K562 (cell line): ENCODE results near the gene TSPAN14. TPM values are rescaled to one million over a fixed set of nuclear protein-coding genes. Genes with fewer than 3 reads are reported as not detected.

Experiments used
- CTCF ChIP-seq, 3 experiments: IDR thresholded peaks in 2 of 3; conservative IDR thresholded peaks in 1 of 3; 2 replicates each; pipeline ENCODE4 v1.5.1; 2011 to 2012; ENCODE audit warnings: low read length in 3 of 3, mild to moderate bottlenecking in 3 of 3, control low read depth in 2 of 3, improper control_type of control experiment in 1 of 3, inconsistent platforms in 1 of 3, low read depth in 1 of 3, mixed read lengths in 1 of 3, moderate library complexity in 1 of 3; ENCODE audit not compliant: insufficient read depth in 2 of 3
- GTF2A2 ChIP-seq: IDR thresholded peaks from 2 replicates; pipeline ENCODE4 v1.6.1; 2016; ENCODE audit warnings: mild to moderate bottlenecking, missing genetic modification characterization, missing compliant biosample characterization
- GTF2F1 ChIP-seq: IDR thresholded peaks from 2 replicates; pipeline ENCODE4 v1.6.1; 2011; ENCODE audit warnings: low read depth, low read length, improper control_type of control experiment
- NFYB ChIP-seq: IDR thresholded peaks from 2 replicates; pipeline ENCODE4 v1.6.1; 2011; ENCODE audit warnings: mild to moderate bottlenecking, moderate library complexity; ENCODE audit not compliant: insufficient read length; ENCODE audit errors: extremely low read depth
- PCBP1 ChIP-seq: fragments of 200-400 bp; formaldehyde crosslinking; IDR thresholded peaks from 2 replicates; pipeline ENCODE4 v1.6.1; 2018; ENCODE audit warnings: mild to moderate bottlenecking, low read depth, low read length; ENCODE audit not compliant: poor library complexity, severe bottlenecking
- POLR2AphosphoS5 ChIP-seq: IDR thresholded peaks from 2 replicates; pipeline ENCODE4 v1.6.1; 2011; ENCODE audit warnings: mild to moderate bottlenecking, low read depth, low read length, moderate library complexity; ENCODE audit not compliant: control insufficient read depth, insufficient read depth
- SLC30A9 ChIP-seq: fragments of 250-450 bp; sonication (Bioruptor Pico); IDR thresholded peaks from 2 replicates; pipeline ENCODE4 v1.8.0; 2022; ENCODE audit warnings: mild to moderate bottlenecking, moderate library complexity
- SMAD4 ChIP-seq: fragments of 250-450 bp; sonication (Bioruptor Pico); conservative IDR thresholded peaks from 2 replicates; pipeline ENCODE4 v1.8.0; 2021; ENCODE audit warnings: inconsistent platforms, mild to moderate bottlenecking, moderate library complexity
- SRSF7 ChIP-seq: fragments of 200-400 bp; formaldehyde crosslinking; optimal IDR thresholded peaks from 2 replicates; pipeline ENCODE3; 2017; ENCODE audit warnings: mild to moderate bottlenecking, low read depth, low read length
- TCF3 ChIP-seq: sonication (generic); formaldehyde crosslinking; IDR thresholded peaks from 2 replicates; pipeline ENCODE4 v1.4.0; 2020; ENCODE audit warnings: mild to moderate bottlenecking, missing genetic modification reagents
- TCF7L2 ChIP-seq: fragments of 150-350 bp; IDR thresholded peaks from 2 replicates; pipeline ENCODE4 v1.6.1; 2016; ENCODE audit warnings: low read depth, mild to moderate bottlenecking, low read length, moderate library complexity
- TGIF2 ChIP-seq: sonication (generic); formaldehyde crosslinking; IDR thresholded peaks from 2 replicates; pipeline ENCODE4 v1.8.1; 2022; ENCODE audit warnings: mild to moderate bottlenecking, missing genetic modification reagents, moderate library complexity
- THRA ChIP-seq: fragments of 450-650 bp; IDR thresholded peaks from 2 replicates; pipeline ENCODE4 v1.6.1; 2017; ENCODE audit warnings: mild to moderate bottlenecking, moderate library complexity
- XRCC5 ChIP-seq: fragments of 200-400 bp; formaldehyde crosslinking; IDR thresholded peaks from 2 replicates; pipeline ENCODE4 v1.6.1; 2017; ENCODE audit warnings: low read depth, mild to moderate bottlenecking, low read length
- ZBTB8A ChIP-seq: fragments of 450-650 bp; IDR thresholded peaks from 2 replicates; pipeline ENCODE4 v1.6.1; 2018; ENCODE audit warnings: mild to moderate bottlenecking, moderate library complexity; ENCODE audit not compliant: partially characterized antibody
- ZNF551 ChIP-seq: fragments of 250-450 bp; sonication (Bioruptor Pico); IDR thresholded peaks from 2 replicates; pipeline ENCODE4 v1.5.0; 2021; ENCODE audit warnings: mild to moderate bottlenecking, moderate library complexity
- polyA plus RNA-seq, 8 experiments: library from polyadenylated mRNA; depleted of rRNA in 4 of 8; stranded (reverse) in 5 of 8; unstranded in 3 of 8; fragments of >200 nt; fragmentation: Nextera tagmentation in 2 of 8; fragmentation: Illumina TruSeq in 1 of 8; extraction: Ambion mirVana in 2 of 8; extraction: Trizol in 1 of 8; gene quantifications; 2 replicates each; pipeline versions ENCODE4 v1.2.1 to v1.2.3, GENCODE V29; 2011 to 2014; ENCODE audit warnings: inconsistent platforms in 1 of 8, missing spikeins in 1 of 8
- total RNA-seq, 7 experiments: library from RNA; depleted of rRNA in 6 of 7; stranded (reverse); fragments of >200 nt in 6 of 7; fragmentation: Illumina TruSeq in 2 of 7; extraction: Trizol in 2 of 7; gene quantifications; 2 replicates each; pipeline versions ENCODE4 v1.2.1 to v1.2.3, GENCODE V29; 2011 to 2021; ENCODE audit warnings: low replicate concordance in 1 of 7
- TF ChIP-seq, protein P1 (sequence below): fragments of 450-650 bp; IDR thresholded peaks from 2 replicates; pipeline ENCODE4 v1.7.0; 2016; ENCODE audit warnings: borderline replicate concordance
- TF ChIP-seq, protein P2 (sequence below): sonication (generic); formaldehyde crosslinking; IDR thresholded peaks from 2 replicates; pipeline ENCODE4 v1.8.1; 2023; ENCODE audit warnings: mild to moderate bottlenecking, missing genetic modification reagents
- TF ChIP-seq, protein P3 (sequence below): fragments of 450-650 bp; formaldehyde crosslinking; IDR thresholded peaks from 2 replicates; pipeline ENCODE4 v1.4.0; 2020; ENCODE audit warnings: mild to moderate bottlenecking, moderate library complexity

Gene TSPAN14
- total and polyA plus RNA-seq, 9 of the 15 experiments (the other 6 are each of a cell fraction or from before 2014, with no cell fraction given) = 5.8 to 92.9 (median 23.3) TPM

DNA sequence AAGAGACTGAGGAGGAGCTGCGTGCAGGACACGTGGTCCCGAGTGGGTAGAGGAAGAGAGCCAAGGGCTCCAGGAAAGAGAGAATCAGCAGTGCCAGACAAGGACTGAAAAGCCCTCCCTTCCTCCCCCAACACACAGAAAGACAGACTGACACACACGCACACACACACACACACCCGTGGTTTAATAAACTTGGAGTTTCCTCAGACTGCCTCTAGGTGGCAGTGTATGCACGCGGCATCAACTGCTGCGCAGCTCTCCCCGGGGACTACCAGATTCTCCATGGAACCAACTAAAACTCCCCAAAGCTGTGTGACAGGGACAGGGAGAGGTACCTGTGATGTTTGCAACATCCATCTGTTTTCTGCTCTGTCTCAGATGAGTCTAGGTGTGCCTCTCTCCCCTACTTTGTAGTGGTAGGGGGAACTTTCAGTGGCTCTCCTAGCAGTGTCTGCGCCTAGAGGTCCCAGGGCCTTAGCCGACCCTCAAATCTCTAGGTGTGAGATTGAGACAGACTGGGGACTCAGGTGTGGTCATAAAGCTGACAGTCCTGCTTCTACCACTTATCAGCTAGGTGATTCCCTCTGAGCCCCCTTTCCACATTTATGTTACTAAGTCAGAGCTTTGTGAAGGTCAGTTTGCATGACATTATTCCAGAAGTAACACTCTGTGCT lies 9.3 kb upstream of the TSPAN14 start (continued):
- TF ChIP-seq PCBP1 (no peak), SRSF7 (no peak), GTF2F1 (no peak), POLR2AphosphoS5 (no peak), TCF3 (CRISPR knock-in tag) (no peak), NFYB (no peak), THRA (no peak), SLC30A9 (CRISPR knock-in tag) (no peak), GTF2A2 (tag) (no peak), ZBTB8A (no peak), CTCF (IDR thresholded peaks at IDR 0.05 in 2 of 3, conservative IDR thresholded peaks at IDR 0.05 in 1 of 3; ENCODE audit: insufficient read depth in 2 of 3, low read depth in 1 of 3, low read length in 3 of 3) (peak; percentile 96 to 99 (median 98)), SMAD4 (CRISPR knock-in tag) (peak; percentile 68), ZNF551 (CRISPR knock-in tag) (no peak), TGIF2 (CRISPR knock-in tag) (no peak), TCF7L2 (no peak), XRCC5 (peak; percentile 96)
- TF ChIP-seq, protein P1, sequence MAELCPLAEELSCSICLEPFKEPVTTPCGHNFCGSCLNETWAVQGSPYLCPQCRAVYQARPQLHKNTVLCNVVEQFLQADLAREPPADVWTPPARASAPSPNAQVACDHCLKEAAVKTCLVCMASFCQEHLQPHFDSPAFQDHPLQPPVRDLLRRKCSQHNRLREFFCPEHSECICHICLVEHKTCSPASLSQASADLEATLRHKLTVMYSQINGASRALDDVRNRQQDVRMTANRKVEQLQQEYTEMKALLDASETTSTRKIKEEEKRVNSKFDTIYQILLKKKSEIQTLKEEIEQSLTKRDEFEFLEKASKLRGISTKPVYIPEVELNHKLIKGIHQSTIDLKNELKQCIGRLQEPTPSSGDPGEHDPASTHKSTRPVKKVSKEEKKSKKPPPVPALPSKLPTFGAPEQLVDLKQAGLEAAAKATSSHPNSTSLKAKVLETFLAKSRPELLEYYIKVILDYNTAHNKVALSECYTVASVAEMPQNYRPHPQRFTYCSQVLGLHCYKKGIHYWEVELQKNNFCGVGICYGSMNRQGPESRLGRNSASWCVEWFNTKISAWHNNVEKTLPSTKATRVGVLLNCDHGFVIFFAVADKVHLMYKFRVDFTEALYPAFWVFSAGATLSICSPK = no peak
- TF ChIP-seq, protein P2, sequence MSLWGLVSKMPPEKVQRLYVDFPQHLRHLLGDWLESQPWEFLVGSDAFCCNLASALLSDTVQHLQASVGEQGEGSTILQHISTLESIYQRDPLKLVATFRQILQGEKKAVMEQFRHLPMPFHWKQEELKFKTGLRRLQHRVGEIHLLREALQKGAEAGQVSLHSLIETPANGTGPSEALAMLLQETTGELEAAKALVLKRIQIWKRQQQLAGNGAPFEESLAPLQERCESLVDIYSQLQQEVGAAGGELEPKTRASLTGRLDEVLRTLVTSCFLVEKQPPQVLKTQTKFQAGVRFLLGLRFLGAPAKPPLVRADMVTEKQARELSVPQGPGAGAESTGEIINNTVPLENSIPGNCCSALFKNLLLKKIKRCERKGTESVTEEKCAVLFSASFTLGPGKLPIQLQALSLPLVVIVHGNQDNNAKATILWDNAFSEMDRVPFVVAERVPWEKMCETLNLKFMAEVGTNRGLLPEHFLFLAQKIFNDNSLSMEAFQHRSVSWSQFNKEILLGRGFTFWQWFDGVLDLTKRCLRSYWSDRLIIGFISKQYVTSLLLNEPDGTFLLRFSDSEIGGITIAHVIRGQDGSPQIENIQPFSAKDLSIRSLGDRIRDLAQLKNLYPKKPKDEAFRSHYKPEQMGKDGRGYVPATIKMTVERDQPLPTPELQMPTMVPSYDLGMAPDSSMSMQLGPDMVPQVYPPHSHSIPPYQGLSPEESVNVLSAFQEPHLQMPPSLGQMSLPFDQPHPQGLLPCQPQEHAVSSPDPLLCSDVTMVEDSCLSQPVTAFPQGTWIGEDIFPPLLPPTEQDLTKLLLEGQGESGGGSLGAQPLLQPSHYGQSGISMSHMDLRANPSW (CRISPR knock-in tag) = peak; percentile 60; the same call in 1 of the 2 replicates
- TF ChIP-seq, protein P3, sequence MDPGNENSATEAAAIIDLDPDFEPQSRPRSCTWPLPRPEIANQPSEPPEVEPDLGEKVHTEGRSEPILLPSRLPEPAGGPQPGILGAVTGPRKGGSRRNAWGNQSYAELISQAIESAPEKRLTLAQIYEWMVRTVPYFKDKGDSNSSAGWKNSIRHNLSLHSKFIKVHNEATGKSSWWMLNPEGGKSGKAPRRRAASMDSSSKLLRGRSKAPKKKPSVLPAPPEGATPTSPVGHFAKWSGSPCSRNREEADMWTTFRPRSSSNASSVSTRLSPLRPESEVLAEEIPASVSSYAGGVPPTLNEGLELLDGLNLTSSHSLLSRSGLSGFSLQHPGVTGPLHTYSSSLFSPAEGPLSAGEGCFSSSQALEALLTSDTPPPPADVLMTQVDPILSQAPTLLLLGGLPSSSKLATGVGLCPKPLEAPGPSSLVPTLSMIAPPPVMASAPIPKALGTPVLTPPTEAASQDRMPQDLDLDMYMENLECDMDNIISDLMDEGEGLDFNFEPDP (CRISPR knock-in tag) = no peak
